NK-92 (cell line): ENCODE measurements around the gene SLC35A3.
"Not testable (repeated sequence)": the region's sequence is repeated elsewhere in the genome, so short reads cannot be mapped to it uniquely, and the experiment has no call there.

Experiments used
- DNase-seq: peaks from one replicate; lab custom pipeline; 2025; ENCODE audit not compliant: unreplicated experiment; lab: John Stamatoyannopoulos, UW

Gene SLC35A3

GRCh38 chr1:99972066-99972465 is 2.3 kb downstream of the SLC35A3 start:
- DNase-seq: not testable (repeated sequence)

GRCh38 chr1:99975529-99975928 is 5.7 kb downstream of the SLC35A3 start:
- no peak for DNase-seq

GRCh38 chr1:99977326-99977725 is 7.5 kb downstream of the SLC35A3 start:
- DNase-seq: not testable (repeated sequence)

- no peak for DNase-seq
Observed at GRCh38 chr1:99978218-99978617, 8.4 kb downstream of the SLC35A3 start.

GRCh38 chr1:99979091-99979490 is 9.3 kb downstream of the SLC35A3 start:
- DNase-seq: no peak

- no peak for DNase-seq
Observed at GRCh38 chr1:99980928-99981327, 11.1 kb downstream of the SLC35A3 start.

GRCh38 chr1:99986656-99987225 is 16.9 kb downstream of the SLC35A3 start:
- DNase-seq: no peak

- DNase-seq: no peak
Observed at GRCh38 chr1:99988210-99988765, 18.5 kb downstream of the SLC35A3 start.

GRCh38 chr1:99992044-99992722 is 22.4 kb downstream of the SLC35A3 start:
- no peak for DNase-seq

- DNase-seq: no peak
Observed at GRCh38 chr1:99992760-99993467, 23.1 kb downstream of the SLC35A3 start.

GRCh38 chr1:99993468-99993845 is 23.7 kb downstream of the SLC35A3 start:
- DNase-seq: no peak

- no peak for DNase-seq
Observed at GRCh38 chr1:99994496-99994895, 24.7 kb downstream of the SLC35A3 start.

- no peak for DNase-seq
Observed at GRCh38 chr1:99996951-99997350, 27.2 kb downstream of the SLC35A3 start.

GRCh38 chr1:100001462-100001861 is 31.7 kb downstream of the SLC35A3 start:
- DNase-seq: no peak

GRCh38 chr1:100005424-100005823 is 35.6 kb downstream of the SLC35A3 start:
- DNase-seq: no peak

- no peak for DNase-seq
Observed at GRCh38 chr1:100006688-100007087, 36.9 kb downstream of the SLC35A3 start.

- no peak for DNase-seq
Observed at GRCh38 chr1:100009458-100009857, 39.7 kb downstream of the SLC35A3 start.

- no peak for DNase-seq
Observed at GRCh38 chr1:100010804-100011203, 41.0 kb downstream of the SLC35A3 start.

- no peak for DNase-seq
Observed at GRCh38 chr1:100019220-100019619, 49.4 kb downstream of the SLC35A3 start.

- DNase-seq: no peak
Observed at GRCh38 chr1:100023482-100023881, 53.7 kb downstream of the SLC35A3 start.

GRCh38 chr1:100027212-100027611 is 57.4 kb downstream of the SLC35A3 start:
- DNase-seq: no peak

- no peak for DNase-seq
Observed at GRCh38 chr1:100028765-100029164, 59.0 kb downstream of the SLC35A3 start.
